Spinal cord (tissue), 10 donors: ENCODE measurements around the gene RAB11A. TPM values are rescaled to one million over a fixed set of nuclear protein-coding genes. Genes with fewer than 3 reads are reported as not detected.

ENCODE experiments used
- DNase-seq, 6 donors: peaks; one replicate each; pipeline versions ENCODE4 v3.0.0 to v3.0.0-alpha.2; 2013 to 2015; ENCODE audit warnings: low spot score in 6 of 6, low read depth in 4 of 6
- H3K27ac ChIP-seq: one replicate; pipeline ENCODE4 v1.5.1; 2013; ENCODE audit warnings: low read depth, low read length, control low read depth
- H3K27me3 ChIP-seq: one replicate; pipeline ENCODE4 v1.6.1; 2013; ENCODE audit warnings: low read length; ENCODE audit not compliant: control insufficient read depth, insufficient read depth
- H3K36me3 ChIP-seq: one replicate; pipeline ENCODE4 v1.6.1; 2013; ENCODE audit warnings: low read length; ENCODE audit not compliant: control insufficient read depth, insufficient read depth
- H3K4me1 ChIP-seq: one replicate; pipeline ENCODE4 v1.6.1; 2013; ENCODE audit warnings: low read length; ENCODE audit not compliant: control insufficient read depth, insufficient read depth
- H3K4me3 ChIP-seq: one replicate; pipeline ENCODE4 v1.5.1; 2013; ENCODE audit warnings: low read depth, low read length, control low read depth
- H3K9me3 ChIP-seq: one replicate; pipeline ENCODE4 v1.6.1; 2013; ENCODE audit warnings: low read length; ENCODE audit not compliant: control insufficient read depth, insufficient read depth
- WGBS: methylation state at CpG from one replicate; pipeline ENCODE4 v1.1.5; 2013; ENCODE audit warnings: missing lambda C conversion rate; ENCODE audit not compliant: insufficient coverage; 5-methylcytosine and 5-hydroxymethylcytosine counted together
- polyA plus RNA-seq, 2 donors: library from polyadenylated mRNA; unstranded; fragments of 120-200 nt; gene quantifications; one replicate each; pipeline ENCODE4 v1.2.1, GENCODE V29; 2013; ENCODE audit not compliant: insufficient read length in 2 of 2
- total RNA-seq, 2 donors: library from RNA; depleted of rRNA in 1 of 2; stranded (reverse); fragments of 120-200 nt in 1 of 2; fragments of >200 nt in 1 of 2; gene quantifications; one replicate each; pipeline versions ENCODE4 v1.2.3 to v1.2.4, GENCODE V29; 2013 to 2014
- donor health status: healthy.

The RAB11A gene
- total and polyA plus RNA-seq, 4 donors: 224 to 373 (median 279) TPM

GRCh38 chr15:65926899-65927298, 57.6 kb downstream of the RAB11A start:
- H3K9me3 ChIP-seq: no peaks in the 10 kb centered on the region
- peaks cover 12% of the 10 kb centered on the region for H3K36me3 ChIP-seq
- H3K27ac ChIP-seq: no peak overlapping the region
- no peaks in the 10 kb centered on the region for H3K27me3 ChIP-seq
- DNase-seq: no peak
- WGBS: 86% methylated on average over 1 of the region's 1 CpG
- H3K4me1 ChIP-seq: peaks cover 10% of the 10 kb centered on the region
- no peak overlapping the region for H3K4me3 ChIP-seq

GRCh38 chr15:65927545-65927944, 58.3 kb downstream of the RAB11A start:
- H3K4me1 ChIP-seq: peaks cover 4% of the 10 kb centered on the region
- no peaks in the 10 kb centered on the region for H3K9me3 ChIP-seq
- no peak overlapping the region for H3K27ac ChIP-seq
- 75% methylated on average over 2 of the region's 2 CpGs for WGBS
- DNase-seq: no peak
- no peak overlapping the region for H3K4me3 ChIP-seq
- H3K27me3 ChIP-seq: no peaks in the 10 kb centered on the region
- H3K36me3 ChIP-seq: peaks cover 7% of the 10 kb centered on the region

- H3K27me3 ChIP-seq: no peaks in the 10 kb centered on the region
- H3K4me1 ChIP-seq: no peaks in the 10 kb centered on the region
- H3K9me3 ChIP-seq: no peaks in the 10 kb centered on the region
- H3K27ac ChIP-seq: no peak overlapping the region
- 92% methylated on average over 6 of the region's 7 CpGs for WGBS
- no peak overlapping the region for H3K4me3 ChIP-seq
- peaks cover 3% of the 10 kb centered on the region for H3K36me3 ChIP-seq
- no peak for DNase-seq
Observed at GRCh38 chr15:65929573-65929972, 60.3 kb downstream of the RAB11A start.

GRCh38 chr15:65930134-65930533, 60.8 kb downstream of the RAB11A start:
- 64% methylated on average over 5 of the region's 6 CpGs for WGBS
- Histone ChIP-seq H3K4me1 (no peaks in the 10 kb centered on the region), H3K27me3 (no peaks in the 10 kb centered on the region), H3K36me3 (peaks cover 3% of the 10 kb centered on the region), H3K27ac (no peak overlapping the region), H3K9me3 (no peaks in the 10 kb centered on the region), H3K4me3 (no peak overlapping the region)
- no peak for DNase-seq

GRCh38 chr15:65931221-65931620, 61.9 kb downstream of the RAB11A start:
- H3K9me3 ChIP-seq: no peaks in the 10 kb centered on the region
- H3K4me1 ChIP-seq: peaks cover under 1% of the 10 kb centered on the region
- no peak overlapping the region for H3K4me3 ChIP-seq
- DNase-seq: no peak
- H3K27me3 ChIP-seq: no peaks in the 10 kb centered on the region
- peaks cover 3% of the 10 kb centered on the region for H3K36me3 ChIP-seq
- H3K27ac ChIP-seq: no peak overlapping the region
- 94% methylated on average over 3 of the region's 4 CpGs for WGBS

- Histone ChIP-seq H3K4me1 (peaks cover 19% of the 10 kb centered on the region), H3K27ac (no peak overlapping the region), H3K36me3 (no peaks in the 10 kb centered on the region), H3K27me3 (no peaks in the 10 kb centered on the region), H3K4me3 (no peak overlapping the region), H3K9me3 (no peaks in the 10 kb centered on the region)
- 63% methylated on average over 1 of the region's 2 CpGs for WGBS
- no peak for DNase-seq
Observed at GRCh38 chr15:65935391-65935790, 66.1 kb downstream of the RAB11A start.

- Histone ChIP-seq H3K9me3 (no peaks in the 10 kb centered on the region), H3K27me3 (no peaks in the 10 kb centered on the region), H3K27ac (no peak overlapping the region), H3K4me1 (peaks cover 19% of the 10 kb centered on the region), H3K4me3 (no peak overlapping the region), H3K36me3 (no peaks in the 10 kb centered on the region)
- DNase-seq: peak in 1 of 6 donors; percentile 63
- WGBS: 20% methylated on average over 1 of the region's 1 CpG
Observed at GRCh38 chr15:65936282-65936681, 67.0 kb downstream of the RAB11A start.

- Histone ChIP-seq H3K9me3 (no peaks in the 10 kb centered on the region), H3K4me1 (peaks cover 19% of the 10 kb centered on the region), H3K27ac (no peak overlapping the region), H3K27me3 (no peaks in the 10 kb centered on the region), H3K4me3 (no peak overlapping the region), H3K36me3 (no peaks in the 10 kb centered on the region)
- DNase-seq: no peak
- 80% methylated on average over 2 of the region's 3 CpGs for WGBS
Observed at GRCh38 chr15:65937054-65937453, 67.8 kb downstream of the RAB11A start.

GRCh38 chr15:65937476-65937875, 68.2 kb downstream of the RAB11A start:
- no peak overlapping the region for H3K4me3 ChIP-seq
- no peaks in the 10 kb centered on the region for H3K27me3 ChIP-seq
- H3K9me3 ChIP-seq: no peaks in the 10 kb centered on the region
- WGBS: 64% methylated on average over 1 of the region's 1 CpG
- H3K4me1 ChIP-seq: peaks cover 19% of the 10 kb centered on the region
- H3K36me3 ChIP-seq: no peaks in the 10 kb centered on the region
- peak in 3 of 6 donors; percentile 33 to 80 (median 62) for DNase-seq
- no peak overlapping the region for H3K27ac ChIP-seq

- H3K4me3 ChIP-seq: no peak overlapping the region
- H3K36me3 ChIP-seq: no peaks in the 10 kb centered on the region
- no peaks in the 10 kb centered on the region for H3K9me3 ChIP-seq
- WGBS: no CpG with 5 or more reads among the region's 4 CpGs
- DNase-seq: peak in 1 of 6 donors; percentile 61
- peaks cover 19% of the 10 kb centered on the region for H3K4me1 ChIP-seq
- no peak overlapping the region for H3K27ac ChIP-seq
- H3K27me3 ChIP-seq: no peaks in the 10 kb centered on the region
Observed at GRCh38 chr15:65938604-65939003, 69.3 kb downstream of the RAB11A start.
